T-cell (primary cell): ENCODE measurements around the gene BCAS3. TPM values are rescaled to one million over a fixed set of nuclear protein-coding genes. Genes with fewer than 3 reads are reported as not detected.

ENCODE experiments used
- ATAC-seq, 4 experiments: fragments of 200-7000 bp in 3 of 4; fragments of 150-1000 bp in 1 of 4; cut with Tn5 transposase; replicated peaks in 1 of 4; 1 replicate in 3 of 4; 2 replicates in 1 of 4; pipeline ENCODE4 v1.10.0; 2021; ENCODE audit warnings: moderate library complexity in 3 of 4, mild to moderate bottlenecking in 2 of 4, moderate number of reproducible peaks in 1 of 4
- CTCF ChIA-PET, 2 donors: fragments of 300-600 bp; sonication (Branson Sonifier 250); formaldehyde crosslinking; loops; one replicate each; lab custom pipeline; 2022; ENCODE audit warnings: antibody characterized with exemption in 2 of 2; lab: Charles Lee
- POLR2A ChIA-PET, 2 donors: fragments of 300-600 bp; sonication (Branson Sonifier 250); formaldehyde crosslinking; loops; one replicate each; lab custom pipeline; 2022; ENCODE audit warnings: antibody characterized with exemption in 2 of 2; lab: Charles Lee
- DNase-seq, 35 experiments: peaks; one replicate each; pipeline versions ENCODE4 v3.0.0 to v3.0.0-alpha.2; 2013 to 2023
- H3K27ac ChIP-seq: one replicate; pipeline ENCODE4 v1.5.1; 2013; ENCODE audit warnings: low read length
- H3K27me3 ChIP-seq, 2 experiments: replicated peaks in 1 of 2; 1 replicate in 1 of 2; 2 replicates in 1 of 2; pipeline versions ENCODE4 v1.6.1 to v1.7.0; 2013; ENCODE audit warnings: low read length in 1 of 2, mixed read lengths in 1 of 2; ENCODE audit not compliant: control insufficient read depth in 2 of 2, insufficient read depth in 2 of 2; ENCODE audit errors: extremely low read depth in 1 of 2
- H3K36me3 ChIP-seq, 2 donors: 1 replicate in 1 of 2; 2 replicates in 1 of 2; pipeline versions ENCODE4 v1.6.1 to v1.7.0; 2013; ENCODE audit warnings: low read length in 1 of 2; ENCODE audit not compliant: control insufficient read depth in 2 of 2, insufficient read depth in 1 of 2; ENCODE audit errors: extremely low read depth in 1 of 2
- H3K4me1 ChIP-seq, 2 experiments: 1 replicate in 1 of 2; 2 replicates in 1 of 2; pipeline versions ENCODE4 v1.6.1 to v1.7.0; 2013; ENCODE audit warnings: low read length in 2 of 2, mixed read lengths in 1 of 2; ENCODE audit not compliant: insufficient read depth in 2 of 2, control insufficient read depth in 1 of 2; ENCODE audit errors: extremely low read depth in 1 of 2
- H3K4me3 ChIP-seq, 2 donors: 1 replicate in 1 of 2; 2 replicates in 1 of 2; pipeline versions ENCODE4 v1.5.1 to v1.7.0; 2013; ENCODE audit warnings: mild to moderate bottlenecking in 2 of 2, low read length in 1 of 2, moderate library complexity in 1 of 2; ENCODE audit not compliant: control insufficient read depth in 1 of 2; ENCODE audit errors: extremely low read depth in 1 of 2
- H3K9me3 ChIP-seq: 2 replicates; pipeline ENCODE4 v1.7.0; 2013
- H3K27ac Mint-ChIP-seq, 2 donors: one replicate each; pipeline ENCODE4 v1.8.0; 2020 to 2021; ENCODE audit warnings: mild to moderate bottlenecking in 2 of 2, mixed read lengths in 2 of 2
- H3K27me3 Mint-ChIP-seq, 2 donors: one replicate each; pipeline ENCODE4 v1.8.0; 2021 to 2022; ENCODE audit warnings: mixed read lengths in 2 of 2
- H3K36me3 Mint-ChIP-seq: one replicate; pipeline ENCODE4 v1.8.0; 2021; ENCODE audit warnings: mixed read lengths
- H3K4me1 Mint-ChIP-seq, 3 donors: one replicate each; pipeline ENCODE4 v1.8.0; 2020 to 2022; ENCODE audit warnings: mixed read lengths in 3 of 3, mild to moderate bottlenecking in 1 of 3
- H3K4me3 Mint-ChIP-seq, 3 donors: one replicate each; pipeline ENCODE4 v1.8.0; 2020 to 2022; ENCODE audit warnings: mild to moderate bottlenecking in 3 of 3, mixed read lengths in 3 of 3, moderate library complexity in 3 of 3
- H3K9me3 Mint-ChIP-seq, 3 donors: one replicate each; pipeline ENCODE4 v1.8.0; 2020 to 2022; ENCODE audit warnings: mixed read lengths in 3 of 3
- WGBS: methylation state at CpG from one replicate; pipeline ENCODE4 v1.1.5; 2013; ENCODE audit warnings: missing lambda C conversion rate; ENCODE audit not compliant: insufficient coverage; 5-methylcytosine and 5-hydroxymethylcytosine counted together
- total RNA-seq, 35 experiments: library from RNA in 6 of 35; stranded (reverse) in 6 of 35; fragments of 120-200 nt in 1 of 35; gene quantifications; one replicate each; pipeline versions ENCODE4 v1.2.1 to v1.2.4 and lab custom pipeline; 2013 to 2026

The BCAS3 gene
- total RNA-seq, 5 donors from 2014 or later (not counting 1 experiment from before 2014, with no cell fraction given) = 33.8 to 57.8 (median 38.1) TPM

GRCh38 chr17:61196799-61197198, 519.1 kb downstream of the BCAS3 start:
- no peak overlapping the region for H3K4me3 Mint-ChIP-seq
- H3K4me1 Mint-ChIP-seq = no peaks in the 10 kb centered on the region
- POLR2A ChIA-PET = no interaction called here
- Histone ChIP-seq H3K4me3 (no peak overlapping the region), H3K36me3 (no peaks in the 10 kb centered on the region), H3K9me3 (no peaks in the 10 kb centered on the region), H3K27me3 (no peaks in the 10 kb centered on the region), H3K27ac (no peak overlapping the region), H3K4me1 (no peaks in the 10 kb centered on the region)
- peaks cover 5% of the 10 kb centered on the region for H3K36me3 Mint-ChIP-seq
- ATAC-seq (no peak), DNase-seq (no peak)
- peaks cover 0 to 3% (median 0%) of the 10 kb centered on the region in 3 donors for H3K9me3 Mint-ChIP-seq
- H3K27me3 Mint-ChIP-seq = no peaks in the 10 kb centered on the region
- CTCF ChIA-PET = no interaction called here
- no peak overlapping the region for H3K27ac Mint-ChIP-seq
- WGBS = no CpG with 5 or more reads among the region's 3 CpGs

DNA sequence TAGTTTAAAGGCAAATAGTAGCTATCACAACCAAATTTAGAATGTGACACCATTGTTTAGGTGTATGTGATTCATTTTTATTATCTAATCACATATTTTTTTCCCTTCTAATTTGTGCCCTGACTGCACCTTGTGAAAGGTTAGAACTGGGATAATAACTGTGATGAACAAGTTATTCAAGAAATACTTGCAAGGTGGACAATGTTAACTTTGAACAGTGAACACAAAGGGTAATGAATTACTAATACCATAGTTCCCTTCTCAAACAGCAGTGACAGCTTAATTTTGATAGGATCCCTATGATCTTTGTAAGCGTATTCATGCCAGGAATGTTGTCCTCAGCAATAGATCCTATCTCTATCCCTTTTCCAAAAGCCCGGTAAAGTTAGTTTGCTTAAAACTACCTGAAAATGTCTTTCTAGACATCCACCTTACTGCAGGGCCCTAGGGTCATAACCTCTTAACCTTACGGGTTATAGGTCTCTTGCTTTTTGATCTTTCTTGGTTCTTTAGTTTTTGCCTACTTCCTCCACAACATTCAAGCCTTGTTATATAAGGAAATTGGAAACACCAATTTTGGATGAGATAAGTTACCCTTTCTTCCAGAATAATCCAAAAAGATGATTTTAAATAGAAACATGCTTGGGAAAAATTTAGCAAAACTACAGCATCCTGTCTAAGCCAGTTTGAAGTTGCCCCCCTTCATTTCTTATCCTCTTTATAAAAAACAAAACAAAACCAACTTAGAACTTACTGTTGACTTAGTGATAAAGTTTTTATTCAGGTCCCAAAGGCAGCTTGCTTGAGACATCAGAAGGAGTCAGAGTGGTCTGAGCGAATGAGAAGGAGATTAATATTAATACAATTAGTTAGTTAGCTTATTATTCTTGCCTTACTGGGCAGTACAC, 522.0 kb downstream of the BCAS3 start:
- 100% methylated on average over 1 of the region's 4 CpGs for WGBS
- no peak overlapping the region for H3K27ac Mint-ChIP-seq
- H3K27me3 Mint-ChIP-seq = no peaks in the 10 kb centered on the region
- no peak overlapping the region for H3K4me3 Mint-ChIP-seq
- Histone ChIP-seq H3K27ac (no peak overlapping the region), H3K4me3 (no peak overlapping the region), H3K4me1 (no peaks in the 10 kb centered on the region), H3K9me3 (no peaks in the 10 kb centered on the region), H3K36me3 (no peaks in the 10 kb centered on the region), H3K27me3 (no peaks in the 10 kb centered on the region)
- no peak for ATAC-seq
- CTCF ChIA-PET = interaction anchor here (0.5 to 0.6 kb wide), 3 partner anchors 20 to 470 kb away, joined by 3 read pairs; no protein-coding TSS in a partner anchor
- no peak for DNase-seq
- H3K4me1 Mint-ChIP-seq = no peaks in the 10 kb centered on the region
- peaks cover 13% of the 10 kb centered on the region for H3K36me3 Mint-ChIP-seq
- H3K9me3 Mint-ChIP-seq = no peaks in the 10 kb centered on the region
- POLR2A ChIA-PET = no interaction called here

DNA sequence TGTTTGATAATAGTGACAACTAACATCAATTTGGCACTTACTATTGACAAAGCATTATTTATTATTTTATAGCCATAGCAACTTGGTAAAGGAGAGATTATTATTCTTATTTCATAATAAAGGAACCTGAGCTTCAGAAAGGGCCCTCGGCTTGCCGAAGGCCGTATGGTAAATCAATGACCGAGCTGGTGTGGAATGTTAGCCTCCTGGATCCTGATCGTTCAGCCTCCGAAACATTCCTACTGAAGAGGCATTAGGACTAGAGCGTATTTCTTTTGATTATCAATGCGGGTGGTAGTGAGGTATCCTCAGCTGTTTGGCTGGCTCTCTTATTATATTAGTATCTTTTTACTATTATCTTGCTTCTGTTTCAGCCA, 522.7 kb downstream of the BCAS3 start:
- DNase-seq = no peak
- POLR2A ChIA-PET = no interaction called here
- H3K27ac Mint-ChIP-seq = no peak overlapping the region
- ATAC-seq = no peak
- no peaks in the 10 kb centered on the region for H3K36me3 ChIP-seq
- no peaks in the 10 kb centered on the region for H3K27me3 ChIP-seq
- no peak overlapping the region for H3K27ac ChIP-seq
- H3K4me1 ChIP-seq = no peaks in the 10 kb centered on the region
- CTCF ChIA-PET = interaction anchor here (0.5 to 0.6 kb wide), 2 partner anchors 20 to 23 kb away, joined by 3 read pairs; no protein-coding TSS in a partner anchor
- H3K4me3 Mint-ChIP-seq = no peak overlapping the region
- H3K9me3 ChIP-seq = no peaks in the 10 kb centered on the region
- no peak overlapping the region for H3K4me3 ChIP-seq
- H3K36me3 Mint-ChIP-seq = peaks cover 13% of the 10 kb centered on the region
- no peaks in the 10 kb centered on the region for H3K27me3 Mint-ChIP-seq
- no peaks in the 10 kb centered on the region for H3K4me1 Mint-ChIP-seq
- no peaks in the 10 kb centered on the region for H3K9me3 Mint-ChIP-seq
- no CpG with 5 or more reads among the region's 8 CpGs for WGBS

GRCh38 chr17:61201211-61201610, 523.6 kb downstream of the BCAS3 start:
- ATAC-seq (no peak), DNase-seq (no peak)
- Histone ChIP-seq H3K9me3 (no peaks in the 10 kb centered on the region), H3K27ac (no peak overlapping the region), H3K36me3 (no peaks in the 10 kb centered on the region), H3K4me1 (no peaks in the 10 kb centered on the region), H3K4me3 (no peak overlapping the region), H3K27me3 (no peaks in the 10 kb centered on the region)
- ChIA-PET CTCF (interaction anchor here in 1 of 2 donors (0.7 kb wide), 1 partner anchor 81 kb away, joined by 3 read pairs; no protein-coding TSS in a partner anchor), POLR2A (no interaction called here)
- no CpG with 5 or more reads among the region's 3 CpGs for WGBS
- H3K4me3 Mint-ChIP-seq = no peak overlapping the region
- no peak overlapping the region for H3K27ac Mint-ChIP-seq
- H3K36me3 Mint-ChIP-seq = peaks cover 13% of the 10 kb centered on the region
- H3K27me3 Mint-ChIP-seq = no peaks in the 10 kb centered on the region
- H3K4me1 Mint-ChIP-seq = no peaks in the 10 kb centered on the region
- no peaks in the 10 kb centered on the region for H3K9me3 Mint-ChIP-seq

- Mint-ChIP-seq H3K27ac (no peak overlapping the region), H3K4me3 (no peak overlapping the region), H3K36me3 (peaks cover 13% of the 10 kb centered on the region), H3K9me3 (no peaks in the 10 kb centered on the region), H3K4me1 (no peaks in the 10 kb centered on the region), H3K27me3 (no peaks in the 10 kb centered on the region)
- H3K27me3 ChIP-seq = no peaks in the 10 kb centered on the region
- H3K36me3 ChIP-seq = no peaks in the 10 kb centered on the region
- CTCF ChIA-PET = interaction anchor here in 1 of 2 donors (0.6 kb wide), 1 partner anchor 1376 kb away, joined by 3 read pairs; no protein-coding TSS in a partner anchor
- no peak overlapping the region for H3K4me3 ChIP-seq
- WGBS = no CpG with 5 or more reads among the region's 2 CpGs
- POLR2A ChIA-PET = no interaction called here
- no peaks in the 10 kb centered on the region for H3K9me3 ChIP-seq
- no peak for DNase-seq
- no peak overlapping the region for H3K27ac ChIP-seq
- ATAC-seq = no peak
- no peaks in the 10 kb centered on the region for H3K4me1 ChIP-seq
These were observed 524.9 kb downstream of the BCAS3 start for GRCh38 chr17:61202564-61202963.

DNA sequence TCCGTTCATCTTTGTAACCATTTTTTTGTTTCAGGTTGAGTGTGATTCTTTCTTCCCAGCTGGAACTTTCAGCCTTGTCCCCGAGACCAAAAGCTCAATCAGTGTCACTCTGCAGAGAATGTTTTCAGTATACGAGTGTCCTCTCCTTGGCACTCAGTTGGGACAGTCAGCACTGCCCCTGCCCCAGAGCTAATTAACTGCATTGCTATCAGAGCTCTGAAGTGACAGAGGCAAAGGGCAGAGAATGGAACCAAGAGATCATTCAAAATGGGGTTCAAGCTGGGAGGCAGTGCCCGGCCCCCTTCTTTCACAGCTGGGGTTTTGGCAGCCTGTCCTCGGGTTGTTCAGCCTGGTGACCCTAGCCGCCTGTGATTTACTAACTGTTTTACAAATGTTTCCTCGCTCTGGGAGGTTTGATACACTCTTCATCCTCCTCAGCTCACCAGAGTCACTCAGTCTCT, 526.0 kb downstream of the BCAS3 start:
- Mint-ChIP-seq H3K4me3 (no peak overlapping the region), H3K9me3 (no peaks in the 10 kb centered on the region), H3K4me1 (no peaks in the 10 kb centered on the region), H3K27ac (no peak overlapping the region), H3K27me3 (no peaks in the 10 kb centered on the region), H3K36me3 (peaks cover 13% of the 10 kb centered on the region)
- ChIA-PET POLR2A (no interaction called here), CTCF (no interaction called here)
- DNase-seq = no peak
- Histone ChIP-seq H3K9me3 (no peaks in the 10 kb centered on the region), H3K36me3 (no peaks in the 10 kb centered on the region), H3K27ac (no peak overlapping the region), H3K4me3 (no peak overlapping the region), H3K4me1 (no peaks in the 10 kb centered on the region), H3K27me3 (no peaks in the 10 kb centered on the region)
- ATAC-seq = no peak
- 69% methylated on average over 4 of the region's 7 CpGs for WGBS
